ENCODE data around the gene TNS4. TPM values are rescaled to one million over a fixed set of nuclear protein-coding genes. Genes with fewer than 3 reads are reported as not detected.

The TNS4 gene
- polyA plus RNA-seq, 1 donor from 2014 or later = not detected

GRCh38 chr17:40458851-40459482, 42.5 kb downstream of the TNS4 start:
- H3K4me3 Mint-ChIP-seq = no peak overlapping the region
- H3K4me1 Mint-ChIP-seq = no peaks in the 10 kb centered on the region
- H3K27ac Mint-ChIP-seq = no peak overlapping the region
- H3K27me3 Mint-ChIP-seq = no peaks in the 10 kb centered on the region
- no peaks in the 10 kb centered on the region for H3K9me3 Mint-ChIP-seq
- H3K36me3 Mint-ChIP-seq = peaks cover 4% of the 10 kb centered on the region

- peaks cover 4% of the 10 kb centered on the region for H3K36me3 Mint-ChIP-seq
- no peaks in the 10 kb centered on the region for H3K4me1 Mint-ChIP-seq
- no peak overlapping the region for H3K4me3 Mint-ChIP-seq
- no peak overlapping the region for H3K27ac Mint-ChIP-seq
- no peaks in the 10 kb centered on the region for H3K27me3 Mint-ChIP-seq
- no peaks in the 10 kb centered on the region for H3K9me3 Mint-ChIP-seq
These were observed 43.2 kb downstream of the TNS4 start for GRCh38 chr17:40457964-40458791.

- Mint-ChIP-seq H3K36me3 (peaks cover 4% of the 10 kb centered on the region), H3K9me3 (no peaks in the 10 kb centered on the region), H3K4me1 (no peaks in the 10 kb centered on the region), H3K27ac (no peak overlapping the region), H3K27me3 (peaks cover 1% of the 10 kb centered on the region), H3K4me3 (no peak overlapping the region)
These were observed 44.1 kb downstream of the TNS4 start for GRCh38 chr17:40457369-40457768.

- Mint-ChIP-seq H3K27me3 (peaks cover 3% of the 10 kb centered on the region), H3K36me3 (peaks cover 4% of the 10 kb centered on the region), H3K4me3 (no peak overlapping the region), H3K27ac (no peak overlapping the region), H3K9me3 (no peaks in the 10 kb centered on the region), H3K4me1 (no peaks in the 10 kb centered on the region)
These were observed 44.9 kb downstream of the TNS4 start for GRCh38 chr17:40456396-40456951.

GRCh38 chr17:40454613-40454995, 46.8 kb downstream of the TNS4 start:
- no peak overlapping the region for H3K4me3 Mint-ChIP-seq
- peaks cover 3% of the 10 kb centered on the region for H3K27me3 Mint-ChIP-seq
- peaks cover 4% of the 10 kb centered on the region for H3K36me3 Mint-ChIP-seq
- no peaks in the 10 kb centered on the region for H3K9me3 Mint-ChIP-seq
- no peak overlapping the region for H3K27ac Mint-ChIP-seq
- no peaks in the 10 kb centered on the region for H3K4me1 Mint-ChIP-seq

- H3K4me1 Mint-ChIP-seq = no peaks in the 10 kb centered on the region
- no peak overlapping the region for H3K4me3 Mint-ChIP-seq
- H3K36me3 Mint-ChIP-seq = peaks cover 4% of the 10 kb centered on the region
- no peaks in the 10 kb centered on the region for H3K9me3 Mint-ChIP-seq
- H3K27me3 Mint-ChIP-seq = peaks cover 3% of the 10 kb centered on the region
- no peak overlapping the region for H3K27ac Mint-ChIP-seq
These were observed 47.4 kb downstream of the TNS4 start for GRCh38 chr17:40453881-40454612.

GRCh38 chr17:40452921-40453378, 48.5 kb downstream of the TNS4 start:
- no peaks in the 10 kb centered on the region for H3K4me1 Mint-ChIP-seq
- H3K27ac Mint-ChIP-seq = peak overlapping the region in 1 of 3 donors; percentile 73
- peaks cover 4% of the 10 kb centered on the region for H3K36me3 Mint-ChIP-seq
- no peaks in the 10 kb centered on the region for H3K9me3 Mint-ChIP-seq
- peaks cover 3% of the 10 kb centered on the region for H3K27me3 Mint-ChIP-seq
- H3K4me3 Mint-ChIP-seq = no peak overlapping the region

GRCh38 chr17:40452216-40452787, 49.1 kb downstream of the TNS4 start:
- Mint-ChIP-seq H3K4me1 (no peaks in the 10 kb centered on the region), H3K27me3 (peaks cover 7% of the 10 kb centered on the region), H3K9me3 (no peaks in the 10 kb centered on the region), H3K27ac (no peak overlapping the region), H3K4me3 (no peak overlapping the region), H3K36me3 (peaks cover 4% of the 10 kb centered on the region)

GRCh38 chr17:40451420-40451819, 50.0 kb downstream of the TNS4 start:
- Mint-ChIP-seq H3K36me3 (peaks cover 4% of the 10 kb centered on the region), H3K9me3 (no peaks in the 10 kb centered on the region), H3K27ac (no peak overlapping the region), H3K27me3 (peaks cover 7% of the 10 kb centered on the region), H3K4me1 (no peaks in the 10 kb centered on the region), H3K4me3 (no peak overlapping the region)

GRCh38 chr17:40450175-40450574, 51.2 kb downstream of the TNS4 start:
- Mint-ChIP-seq H3K36me3 (peaks cover 4% of the 10 kb centered on the region), H3K4me1 (peaks cover under 1 to 4% (median 2%) of the 10 kb centered on the region in 3 donors), H3K27me3 (peaks cover 7% of the 10 kb centered on the region), H3K27ac (no peak overlapping the region), H3K4me3 (no peak overlapping the region), H3K9me3 (no peaks in the 10 kb centered on the region)

- peaks cover 6 to 13% (median 10%) of the 10 kb centered on the region in 3 donors for H3K4me1 Mint-ChIP-seq
- H3K9me3 Mint-ChIP-seq = no peaks in the 10 kb centered on the region
- no peak overlapping the region for H3K4me3 Mint-ChIP-seq
- H3K27ac Mint-ChIP-seq = no peak overlapping the region
- no peaks in the 10 kb centered on the region for H3K36me3 Mint-ChIP-seq
- H3K27me3 Mint-ChIP-seq = peaks cover 9% of the 10 kb centered on the region
These were observed 52.7 kb downstream of the TNS4 start for GRCh38 chr17:40448639-40449261.

- peaks cover 6 to 13% (median 10%) of the 10 kb centered on the region in 3 donors for H3K4me1 Mint-ChIP-seq
- H3K9me3 Mint-ChIP-seq = no peaks in the 10 kb centered on the region
- H3K27ac Mint-ChIP-seq = no peak overlapping the region
- H3K4me3 Mint-ChIP-seq = peak overlapping the region in 1 of 4 donors; percentile 40
- peaks cover 9% of the 10 kb centered on the region for H3K27me3 Mint-ChIP-seq
- no peaks in the 10 kb centered on the region for H3K36me3 Mint-ChIP-seq
These were observed 53.2 kb downstream of the TNS4 start for GRCh38 chr17:40448213-40448638.

GRCh38 chr17:40447806-40448205, 53.6 kb downstream of the TNS4 start:
- Mint-ChIP-seq H3K4me1 (peaks cover 6 to 13% (median 10%) of the 10 kb centered on the region in 3 donors), H3K9me3 (no peaks in the 10 kb centered on the region), H3K27ac (peak overlapping the region in 1 of 3 donors; percentile 34), H3K36me3 (no peaks in the 10 kb centered on the region), H3K27me3 (peaks cover 9% of the 10 kb centered on the region), H3K4me3 (peak overlapping the region in 1 of 4 donors; percentile 40)

GRCh38 chr17:40447148-40447644, 54.2 kb downstream of the TNS4 start:
- Mint-ChIP-seq H3K36me3 (no peaks in the 10 kb centered on the region), H3K9me3 (no peaks in the 10 kb centered on the region), H3K27ac (peak overlapping the region in 1 of 3 donors; percentile 34), H3K4me3 (peak overlapping the region in 1 of 4 donors; percentile 40), H3K4me1 (peaks cover 6 to 13% (median 13%) of the 10 kb centered on the region in 3 donors), H3K27me3 (peaks cover 6% of the 10 kb centered on the region)
